Vagina (tissue), 2 donors: ENCODE measurements around the gene MADCAM1.

Experiments used
- POLR2AphosphoS5 ChIP-seq, 2 donors: sonication (generic); formaldehyde crosslinking; IDR thresholded peaks; one replicate each; pipeline ENCODE4 v1.9.0; 2017; ENCODE audit warnings: antibody characterized with exemption in 2 of 2, mild to moderate bottlenecking in 2 of 2, low read depth in 1 of 2; ENCODE audit not compliant: insufficient read depth in 1 of 2
- TF ChIP-seq, protein P1 (sequence below), 3 experiments: fragments of 450-650 bp in 2 of 3; fragments of 200-600 bp in 1 of 3; sonication (generic) in 1 of 3; IDR thresholded peaks; one replicate each; pipeline ENCODE4 v1.5.1; 2017 to 2019; ENCODE audit warnings: antibody characterized with exemption in 3 of 3, mild to moderate bottlenecking in 2 of 3, moderate library complexity in 2 of 3

DNA sequence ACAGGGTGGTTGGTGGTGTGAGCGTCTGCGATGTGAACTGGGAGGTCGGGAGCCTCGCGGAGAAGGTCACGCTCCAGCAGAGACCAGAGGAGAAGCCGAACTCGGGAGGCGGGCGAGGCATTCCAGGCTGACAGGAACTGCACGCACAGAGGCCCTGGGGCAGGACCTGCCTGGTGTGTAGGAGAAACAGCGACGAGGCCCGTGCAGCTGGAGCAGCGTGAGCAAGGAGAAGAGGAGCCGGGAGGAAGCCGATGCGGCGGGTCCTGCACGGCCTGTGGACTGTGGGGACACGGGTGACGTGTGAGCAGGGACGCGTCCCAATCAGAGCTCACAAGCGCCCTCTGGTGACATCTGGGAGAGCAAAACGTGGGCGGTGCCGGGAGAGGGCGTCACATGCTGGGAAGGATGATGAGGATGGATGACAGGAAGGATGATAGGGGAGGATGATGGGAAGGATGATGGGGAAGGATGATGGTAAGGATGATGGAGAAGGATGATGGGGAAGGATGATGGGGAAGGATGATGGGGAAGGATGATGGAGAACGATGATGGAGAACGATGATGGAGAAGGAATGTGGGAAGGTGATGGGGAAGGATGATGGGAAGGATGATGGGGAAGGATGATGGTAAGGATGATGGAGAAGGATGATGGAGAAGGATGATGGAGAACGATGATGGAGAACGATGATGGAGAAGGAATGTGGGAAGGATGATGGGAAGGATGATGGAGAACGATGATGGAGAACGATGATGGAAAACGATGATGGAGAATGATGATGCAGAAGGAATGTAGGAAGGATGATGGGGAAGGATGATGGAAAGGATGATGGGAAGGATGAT, 16.1 kb upstream of the MADCAM1 start:
- no peak for TF ChIP-seq POLR2AphosphoS5 (IDR thresholded peaks at IDR 0.05; ENCODE audit: insufficient read depth in 1 of 2, low read depth in 1 of 2)
- TF ChIP-seq, protein P1, sequence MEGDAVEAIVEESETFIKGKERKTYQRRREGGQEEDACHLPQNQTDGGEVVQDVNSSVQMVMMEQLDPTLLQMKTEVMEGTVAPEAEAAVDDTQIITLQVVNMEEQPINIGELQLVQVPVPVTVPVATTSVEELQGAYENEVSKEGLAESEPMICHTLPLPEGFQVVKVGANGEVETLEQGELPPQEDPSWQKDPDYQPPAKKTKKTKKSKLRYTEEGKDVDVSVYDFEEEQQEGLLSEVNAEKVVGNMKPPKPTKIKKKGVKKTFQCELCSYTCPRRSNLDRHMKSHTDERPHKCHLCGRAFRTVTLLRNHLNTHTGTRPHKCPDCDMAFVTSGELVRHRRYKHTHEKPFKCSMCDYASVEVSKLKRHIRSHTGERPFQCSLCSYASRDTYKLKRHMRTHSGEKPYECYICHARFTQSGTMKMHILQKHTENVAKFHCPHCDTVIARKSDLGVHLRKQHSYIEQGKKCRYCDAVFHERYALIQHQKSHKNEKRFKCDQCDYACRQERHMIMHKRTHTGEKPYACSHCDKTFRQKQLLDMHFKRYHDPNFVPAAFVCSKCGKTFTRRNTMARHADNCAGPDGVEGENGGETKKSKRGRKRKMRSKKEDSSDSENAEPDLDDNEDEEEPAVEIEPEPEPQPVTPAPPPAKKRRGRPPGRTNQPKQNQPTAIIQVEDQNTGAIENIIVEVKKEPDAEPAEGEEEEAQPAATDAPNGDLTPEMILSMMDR (IDR thresholded peaks at IDR 0.05), result peak in 1 of 3 experiments; percentile 58
